HepG2 (cell line): Measurements from ENCODE around the gene PCSK2. TPM values are rescaled to one million over a fixed set of nuclear protein-coding genes. Genes with fewer than 3 reads are reported as not detected.

Experiments
- ASH2L ChIP-seq: fragments of 300-600, 200-600 bp; sonication (generic); IDR thresholded peaks from 2 replicates; pipeline ENCODE4 v1.7.0; 2017; ENCODE audit warnings: low read depth, mild to moderate bottlenecking, moderate library complexity, mixed read lengths, low read length; ENCODE audit not compliant: insufficient read length
- BCL6 ChIP-seq: IDR thresholded peaks from 2 replicates; pipeline ENCODE4 v1.6.1; 2016; ENCODE audit warnings: missing genetic modification reagents, missing compliant biosample characterization
- CBX5 ChIP-seq: sonication (generic); formaldehyde crosslinking; IDR thresholded peaks from 2 replicates; pipeline ENCODE4 v1.4.0; 2020; ENCODE audit warnings: missing genetic modification reagents, borderline replicate concordance
- CENPX ChIP-seq: sonication (generic); formaldehyde crosslinking; IDR thresholded peaks from 2 replicates; pipeline ENCODE4 v1.9.0; 2021; ENCODE audit warnings: mild to moderate bottlenecking, missing genetic modification reagents, moderate library complexity
- DR1 ChIP-seq: sonication (generic); formaldehyde crosslinking; IDR thresholded peaks from 2 replicates; pipeline ENCODE4 v1.8.0; 2021; ENCODE audit warnings: mild to moderate bottlenecking, missing genetic modification reagents, inconsistent platforms
- ELF3 ChIP-seq: IDR thresholded peaks from 2 replicates; pipeline ENCODE4 v1.6.1; 2016; ENCODE audit warnings: missing genetic modification reagents, missing compliant biosample characterization
- KAT2B ChIP-seq: fragments of 150-350 bp; IDR thresholded peaks from 2 replicates; pipeline ENCODE4 v1.6.1; 2014; ENCODE audit warnings: low read depth, low read length, borderline replicate concordance
- MEF2D ChIP-seq: sonication (generic); formaldehyde crosslinking; IDR thresholded peaks from 2 replicates; pipeline ENCODE4 v1.5.1; 2020; ENCODE audit warnings: mild to moderate bottlenecking, missing genetic modification reagents
- POLR2AphosphoS2 ChIP-seq: IDR thresholded peaks from 2 replicates; pipeline ENCODE4 v1.6.1; 2011; ENCODE audit warnings: low read depth, low read length, improper control_type of control experiment
- SP5 ChIP-seq: IDR thresholded peaks from 2 replicates; pipeline ENCODE4 v1.6.1; 2016; ENCODE audit warnings: low read depth, borderline replicate concordance
- SRSF9 ChIP-seq: fragments of 200-400 bp; formaldehyde crosslinking; IDR thresholded peaks from 2 replicates; pipeline ENCODE4 v1.6.1; 2018; ENCODE audit warnings: borderline replicate concordance, mild to moderate bottlenecking, low read depth, low read length; ENCODE audit not compliant: insufficient read depth, poor library complexity, severe bottlenecking
- XBP1 ChIP-seq: sonication (generic); formaldehyde crosslinking; IDR thresholded peaks from 2 replicates; pipeline ENCODE4 v1.5.0; 2020; ENCODE audit warnings: missing genetic modification reagents
- ZBTB26 ChIP-seq: IDR thresholded peaks from 2 replicates; pipeline ENCODE4 v1.6.1; 2016; ENCODE audit warnings: missing compliant biosample characterization, missing genetic modification reagents, borderline replicate concordance
- ZNF282 ChIP-seq: fragments of 450-650 bp; IDR thresholded peaks from 2 replicates; pipeline ENCODE4 v1.6.1; 2018; ENCODE audit not compliant: partially characterized antibody
- ZNF296 ChIP-seq: sonication (generic); formaldehyde crosslinking; conservative IDR thresholded peaks from 2 replicates; pipeline ENCODE4 v1.5.0; 2020; ENCODE audit warnings: mild to moderate bottlenecking, missing genetic modification reagents
- ZNF512B ChIP-seq: sonication (generic); formaldehyde crosslinking; IDR thresholded peaks from 2 replicates; pipeline ENCODE4 v1.5.1; 2020; ENCODE audit warnings: missing genetic modification reagents, mild to moderate bottlenecking, borderline replicate concordance
- ZNF562 ChIP-seq: sonication (generic); formaldehyde crosslinking; IDR thresholded peaks from 2 replicates; pipeline ENCODE4 v1.8.0; 2022; ENCODE audit warnings: missing genetic modification reagents, borderline replicate concordance
- ZNF644 ChIP-seq: IDR thresholded peaks from 2 replicates; pipeline ENCODE4 v1.6.1; 2016; ENCODE audit warnings: low read depth
- ZNF75D ChIP-seq: sonication (generic); formaldehyde crosslinking; IDR thresholded peaks from 2 replicates; pipeline ENCODE4 v1.8.1; 2023; ENCODE audit warnings: missing genetic modification reagents, mild to moderate bottlenecking, borderline replicate concordance
- polyA plus RNA-seq, 8 experiments: library from polyadenylated mRNA; depleted of rRNA in 3 of 8; stranded (reverse) in 7 of 8; unstranded in 1 of 8; fragments of >200 nt; fragmentation: Illumina TruSeq in 4 of 8; extraction: Trizol in 4 of 8; gene quantifications; 2 replicates each; pipeline versions ENCODE4 v1.2.1 to v1.2.3, GENCODE V29; 2011 to 2016; ENCODE audit warnings: low read depth in 4 of 8, missing spikeins in 1 of 8, mixed read lengths in 1 of 8; ENCODE audit not compliant: insufficient read depth in 1 of 8
- total RNA-seq, 5 experiments: library from RNA; depleted of rRNA; stranded (reverse); fragments of >200 nt; fragmentation: Illumina TruSeq; extraction: Trizol; gene quantifications; 2 replicates each; pipeline ENCODE4 v1.2.3, GENCODE V29; 2016; ENCODE audit warnings: low read depth in 1 of 5
- TF ChIP-seq, protein P1 (sequence below): sonication (generic); formaldehyde crosslinking; IDR thresholded peaks from 2 replicates; pipeline ENCODE4 v1.4.0; 2020; ENCODE audit warnings: mild to moderate bottlenecking, missing genetic modification reagents
- TF ChIP-seq, protein P2 (sequence below): IDR thresholded peaks from 2 replicates; pipeline ENCODE4 v1.6.1; 2016
- TF ChIP-seq, protein P3 (sequence below): sonication (generic); formaldehyde crosslinking; IDR thresholded peaks from 2 replicates; pipeline ENCODE4 v1.4.0; 2020; ENCODE audit warnings: mild to moderate bottlenecking, missing genetic modification reagents

PCSK2 gene
- total and polyA plus RNA-seq, 2 of the 13 experiments (the other 11 are each of a cell fraction or from before 2014, with no cell fraction given): not detected

DNA sequence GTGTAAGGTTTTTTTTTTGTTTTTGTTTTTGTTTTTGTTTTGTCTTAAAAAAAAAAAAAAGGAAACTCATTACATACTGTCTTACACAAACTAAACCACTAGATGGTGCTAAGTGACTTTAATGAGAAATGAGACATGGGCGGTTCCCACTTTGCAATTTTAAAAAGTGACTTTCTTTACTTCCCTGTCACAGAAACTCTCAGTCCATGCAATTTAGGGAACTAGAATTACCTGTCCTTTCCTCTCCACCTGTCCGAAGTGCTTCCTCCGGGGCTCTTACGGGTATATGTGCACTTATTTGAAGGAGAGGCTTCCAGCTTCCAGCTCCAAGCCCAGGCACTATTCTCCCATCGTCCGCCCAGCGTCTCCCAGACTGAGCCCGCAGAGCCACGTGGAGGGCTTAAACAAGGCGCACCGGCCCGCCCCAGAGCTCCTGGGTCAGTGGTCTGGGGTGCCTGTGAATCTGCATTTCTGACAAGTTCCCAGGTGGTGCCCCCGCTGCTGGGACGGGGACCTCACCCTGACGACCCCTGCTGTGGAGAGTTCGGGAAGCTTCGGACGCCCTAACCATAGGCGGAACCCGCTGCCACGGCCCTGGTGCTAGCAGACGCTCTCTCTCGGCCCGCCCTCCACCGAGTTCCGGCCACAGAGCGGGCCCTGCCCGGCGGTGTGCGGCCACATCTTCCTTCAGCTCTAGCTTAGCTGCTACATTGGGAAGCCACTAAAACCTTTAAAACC, 278.2 kb downstream of the PCSK2 start (continued):
- no peak for TF ChIP-seq ZNF512B (CRISPR knock-in tag)
- TF ChIP-seq ZNF282: no peak
- TF ChIP-seq, protein P1, sequence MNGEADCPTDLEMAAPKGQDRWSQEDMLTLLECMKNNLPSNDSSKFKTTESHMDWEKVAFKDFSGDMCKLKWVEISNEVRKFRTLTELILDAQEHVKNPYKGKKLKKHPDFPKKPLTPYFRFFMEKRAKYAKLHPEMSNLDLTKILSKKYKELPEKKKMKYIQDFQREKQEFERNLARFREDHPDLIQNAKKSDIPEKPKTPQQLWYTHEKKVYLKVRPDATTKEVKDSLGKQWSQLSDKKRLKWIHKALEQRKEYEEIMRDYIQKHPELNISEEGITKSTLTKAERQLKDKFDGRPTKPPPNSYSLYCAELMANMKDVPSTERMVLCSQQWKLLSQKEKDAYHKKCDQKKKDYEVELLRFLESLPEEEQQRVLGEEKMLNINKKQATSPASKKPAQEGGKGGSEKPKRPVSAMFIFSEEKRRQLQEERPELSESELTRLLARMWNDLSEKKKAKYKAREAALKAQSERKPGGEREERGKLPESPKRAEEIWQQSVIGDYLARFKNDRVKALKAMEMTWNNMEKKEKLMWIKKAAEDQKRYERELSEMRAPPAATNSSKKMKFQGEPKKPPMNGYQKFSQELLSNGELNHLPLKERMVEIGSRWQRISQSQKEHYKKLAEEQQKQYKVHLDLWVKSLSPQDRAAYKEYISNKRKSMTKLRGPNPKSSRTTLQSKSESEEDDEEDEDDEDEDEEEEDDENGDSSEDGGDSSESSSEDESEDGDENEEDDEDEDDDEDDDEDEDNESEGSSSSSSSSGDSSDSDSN (CRISPR knock-in tag): peak; percentile 83
- no peak for TF ChIP-seq ZNF75D
- TF ChIP-seq ELF3 (CRISPR knock-in tag): peak; percentile 11; the same call in 1 of the 2 replicates
- TF ChIP-seq, protein P2, sequence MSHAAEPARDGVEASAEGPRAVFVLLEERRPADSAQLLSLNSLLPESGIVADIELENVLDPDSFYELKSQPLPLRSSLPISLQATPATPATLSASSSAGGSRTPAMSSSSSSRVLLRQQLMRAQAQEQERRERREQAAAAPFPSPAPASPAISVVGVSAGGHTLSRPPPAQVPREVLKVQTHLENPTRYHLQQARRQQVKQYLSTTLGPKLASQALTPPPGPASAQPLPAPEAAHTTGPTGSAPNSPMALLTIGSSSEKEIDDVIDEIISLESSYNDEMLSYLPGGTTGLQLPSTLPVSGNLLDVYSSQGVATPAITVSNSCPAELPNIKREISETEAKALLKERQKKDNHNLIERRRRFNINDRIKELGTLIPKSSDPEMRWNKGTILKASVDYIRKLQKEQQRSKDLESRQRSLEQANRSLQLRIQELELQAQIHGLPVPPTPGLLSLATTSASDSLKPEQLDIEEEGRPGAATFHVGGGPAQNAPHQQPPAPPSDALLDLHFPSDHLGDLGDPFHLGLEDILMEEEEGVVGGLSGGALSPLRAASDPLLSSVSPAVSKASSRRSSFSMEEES (CRISPR knock-in tag): no peak
- TF ChIP-seq ZNF296 (CRISPR knock-in tag): no peak
- TF ChIP-seq MEF2D (CRISPR knock-in tag): 0 out of 2 replicates have a peak, but pooled peaks have one; percentile 28
- no peak for TF ChIP-seq CENPX (CRISPR knock-in tag)
- no peak for TF ChIP-seq SP5 (CRISPR knock-in tag)
- TF ChIP-seq ZNF562 (CRISPR knock-in tag): no peak
- no peak for TF ChIP-seq KAT2B
- TF ChIP-seq ZBTB26 (CRISPR knock-in tag): 0 out of 2 replicates have a peak, but pooled peaks have one; percentile 34
- no peak for TF ChIP-seq BCL6 (CRISPR knock-in tag)
- TF ChIP-seq ZNF644: no peak
- TF ChIP-seq CBX5 (CRISPR knock-in tag): no peak; the same call in 1 of the 2 replicates
- TF ChIP-seq POLR2AphosphoS2: no peak
- no peak for TF ChIP-seq DR1 (CRISPR knock-in tag)
- TF ChIP-seq, protein P3, sequence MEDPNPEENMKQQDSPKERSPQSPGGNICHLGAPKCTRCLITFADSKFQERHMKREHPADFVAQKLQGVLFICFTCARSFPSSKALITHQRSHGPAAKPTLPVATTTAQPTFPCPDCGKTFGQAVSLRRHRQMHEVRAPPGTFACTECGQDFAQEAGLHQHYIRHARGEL (CRISPR knock-in tag): peak; percentile 44; the same call in 1 of the 2 replicates
- TF ChIP-seq SRSF9: no peak
- TF ChIP-seq ASH2L: peak; percentile 31
- no peak for TF ChIP-seq XBP1 (CRISPR knock-in tag)
